Pons (tissue), 1 donor: ENCODE measurements around the gene LCK.
"Not testable (repeated sequence)": the region's sequence is repeated elsewhere in the genome, so short reads cannot be mapped to it uniquely, and the experiment has no call there.

Experiments used
- DNase-seq: peaks from one replicate; pipeline ENCODE4 v3.0.0-alpha.2; 2016; ENCODE audit warnings: low spot score

The LCK gene

DNA sequence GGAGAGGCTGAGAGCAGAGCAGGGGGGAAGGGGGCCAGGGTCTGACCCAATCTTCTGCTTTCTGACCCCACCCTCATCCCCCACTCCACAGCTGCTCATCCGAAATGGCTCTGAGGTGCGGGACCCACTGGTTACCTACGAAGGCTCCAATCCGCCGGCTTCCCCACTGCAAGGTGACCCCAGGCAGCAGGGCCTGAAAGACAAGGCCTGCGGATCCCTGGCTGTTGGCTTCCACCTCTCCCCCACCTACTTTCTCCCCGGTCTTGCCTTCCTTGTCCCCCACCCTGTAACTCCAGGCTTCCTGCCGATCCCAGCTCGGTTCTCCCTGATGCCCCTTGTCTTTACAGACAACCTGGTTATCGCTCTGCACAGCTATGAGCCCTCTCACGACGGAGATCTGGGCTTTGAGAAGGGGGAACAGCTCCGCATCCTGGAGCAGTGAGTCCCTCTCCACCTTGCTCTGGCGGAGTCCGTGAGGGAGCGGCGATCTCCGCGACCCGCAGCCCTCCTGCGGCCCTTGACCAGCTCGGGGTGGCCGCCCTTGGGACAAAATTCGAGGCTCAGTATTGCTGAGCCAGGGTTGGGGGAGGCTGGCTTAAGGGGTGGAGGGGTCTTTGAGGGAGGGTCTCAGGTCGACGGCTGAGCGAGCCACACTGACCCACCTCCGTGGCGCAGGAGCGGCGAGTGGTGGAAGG is 23.7 kb downstream of the LCK start:
- DNase-seq: no peak

DNA sequence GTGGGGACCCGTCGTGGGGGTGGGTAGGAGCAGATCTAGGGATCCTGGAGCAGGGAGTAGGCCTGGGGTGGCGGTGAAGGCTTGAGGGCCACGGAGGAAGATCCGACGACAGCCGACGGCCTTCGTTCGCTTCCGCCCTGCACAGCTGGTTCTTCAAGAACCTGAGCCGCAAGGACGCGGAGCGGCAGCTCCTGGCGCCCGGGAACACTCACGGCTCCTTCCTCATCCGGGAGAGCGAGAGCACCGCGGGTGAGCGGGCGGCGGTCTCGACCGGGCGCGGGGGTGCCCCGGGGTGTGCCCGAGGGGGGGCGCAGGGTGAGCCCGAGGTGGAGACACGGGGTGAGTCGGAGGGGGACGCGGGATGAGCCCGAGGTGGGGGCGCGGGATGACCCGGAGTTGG is 24.4 kb downstream of the LCK start:
- DNase-seq: no peak

DNA sequence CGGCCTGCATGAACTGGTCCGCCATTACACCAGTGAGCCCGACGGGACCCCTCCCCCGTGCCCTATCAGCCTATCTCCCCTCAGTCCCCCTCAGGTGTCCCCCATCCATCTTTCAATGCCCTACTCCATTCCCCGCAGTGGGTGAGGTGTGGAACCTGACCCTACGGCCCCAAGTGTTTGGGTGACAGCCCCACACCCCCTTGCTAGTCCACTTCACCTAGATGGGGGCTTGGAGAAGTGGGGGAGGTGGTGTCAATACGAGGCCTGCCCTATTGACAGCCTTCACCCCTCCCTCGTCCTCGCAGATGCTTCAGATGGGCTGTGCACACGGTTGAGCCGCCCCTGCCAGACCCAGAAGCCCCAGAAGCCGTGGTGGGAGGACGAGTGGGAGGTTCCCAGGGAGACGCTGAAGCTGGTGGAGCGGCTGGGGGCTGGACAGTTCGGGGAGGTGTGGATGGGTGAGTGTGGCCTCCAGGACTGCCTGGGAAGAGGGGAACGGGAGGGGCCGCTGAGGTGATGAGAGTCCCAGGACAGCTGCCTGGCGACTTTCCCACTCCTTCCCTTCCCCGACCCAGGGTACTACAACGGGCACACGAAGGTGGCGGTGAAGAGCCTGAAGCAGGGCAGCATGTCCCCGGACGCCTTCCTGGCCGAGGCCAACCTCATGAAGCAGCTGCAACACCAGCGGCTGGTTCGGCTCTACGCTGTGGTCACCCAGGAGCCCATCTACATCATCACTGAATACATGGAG is 25.1 kb downstream of the LCK start:
- no peak for DNase-seq

DNA sequence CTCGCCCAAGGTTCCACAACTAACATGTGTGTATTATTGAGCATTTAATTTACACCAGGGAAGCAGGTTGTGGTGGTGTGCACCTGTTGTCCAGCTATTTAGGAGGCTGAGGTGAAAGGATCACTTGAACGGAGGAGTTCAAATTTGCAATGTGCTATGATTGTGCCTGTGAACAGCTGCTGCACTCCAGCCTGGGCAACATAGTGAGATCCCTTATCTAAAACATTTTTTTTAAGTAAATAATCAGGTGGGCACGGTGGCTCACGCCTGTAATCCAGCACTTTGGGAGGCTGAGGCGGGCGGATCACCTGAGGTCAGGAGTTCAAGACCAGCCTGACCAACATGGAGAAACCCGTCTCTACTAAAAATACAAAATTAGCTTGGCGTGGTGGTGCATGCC is 33.7 kb downstream of the LCK start:
- not testable (repeated sequence) for DNase-seq

DNA sequence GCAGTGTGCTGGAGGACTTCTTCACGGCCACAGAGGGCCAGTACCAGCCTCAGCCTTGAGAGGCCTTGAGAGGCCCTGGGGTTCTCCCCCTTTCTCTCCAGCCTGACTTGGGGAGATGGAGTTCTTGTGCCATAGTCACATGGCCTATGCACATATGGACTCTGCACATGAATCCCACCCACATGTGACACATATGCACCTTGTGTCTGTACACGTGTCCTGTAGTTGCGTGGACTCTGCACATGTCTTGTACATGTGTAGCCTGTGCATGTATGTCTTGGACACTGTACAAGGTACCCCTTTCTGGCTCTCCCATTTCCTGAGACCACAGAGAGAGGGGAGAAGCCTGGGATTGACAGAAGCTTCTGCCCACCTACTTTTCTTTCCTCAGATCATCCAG is 34.6 kb downstream of the LCK start:
- no peak for DNase-seq

DNA sequence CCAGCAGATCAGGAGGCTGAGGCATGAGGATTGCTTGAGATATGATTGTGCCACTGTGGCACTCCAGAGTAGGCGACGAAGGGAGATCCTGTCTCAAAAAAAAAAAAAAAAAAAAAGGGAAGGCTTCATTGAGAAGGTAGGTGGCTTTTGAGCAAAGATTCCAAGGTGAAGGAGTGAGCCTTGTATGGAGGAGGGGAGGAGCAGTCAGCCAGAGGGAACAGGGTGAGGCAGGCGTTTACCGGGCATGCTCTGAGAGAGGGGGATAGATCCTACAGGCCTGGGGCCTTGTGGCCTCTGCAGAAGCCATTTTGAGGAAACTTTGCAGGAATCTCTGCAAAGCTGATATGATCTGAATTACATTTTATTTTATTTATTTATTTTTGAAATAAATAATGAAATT is 35.7 kb downstream of the LCK start:
- DNase-seq: no peak

DNA sequence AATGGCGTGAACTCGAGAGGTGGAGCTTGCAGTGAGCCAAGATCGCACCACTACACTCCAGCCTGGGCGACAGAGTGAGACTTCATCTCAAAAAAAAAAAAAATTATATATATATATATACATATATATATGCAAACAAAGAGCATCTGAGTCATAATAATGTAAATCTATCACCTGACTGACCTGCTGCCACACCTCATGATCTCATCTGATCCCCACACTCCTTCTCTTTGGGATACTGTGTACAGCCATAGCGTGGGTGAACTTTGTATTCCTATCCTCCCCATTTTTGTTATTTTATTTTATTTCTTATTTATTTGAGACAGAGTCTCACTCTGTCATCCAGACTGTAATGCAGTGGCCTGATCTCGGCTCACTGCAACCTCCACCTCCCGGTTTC is 38.2 kb downstream of the LCK start:
- DNase-seq: no peak

DNA sequence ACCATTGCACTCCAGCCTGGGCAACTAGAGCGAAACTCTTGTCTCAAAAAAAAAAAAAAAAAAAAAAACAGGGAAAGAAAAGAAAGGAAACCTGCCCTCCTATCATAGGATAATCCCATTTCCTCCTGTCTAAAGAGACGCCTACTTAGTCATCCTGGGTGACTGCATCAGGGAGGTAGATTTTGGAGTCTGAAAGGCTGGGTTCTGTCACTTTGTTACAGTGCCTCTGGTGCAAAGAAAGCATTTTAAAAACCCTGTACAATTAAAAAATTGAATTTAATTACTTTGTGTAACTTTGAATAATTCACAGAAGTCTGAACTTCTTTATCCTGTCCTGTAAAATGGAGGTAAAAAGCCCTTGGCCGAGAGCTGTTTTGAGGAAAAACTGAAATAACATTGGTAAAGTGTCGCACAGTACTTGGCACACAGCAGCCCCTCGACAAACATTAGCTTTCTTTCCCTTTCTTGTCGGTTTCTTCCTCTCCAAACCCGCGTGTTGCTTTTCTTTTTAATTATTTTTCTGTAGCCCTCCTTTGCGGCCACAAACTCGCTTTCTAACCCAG is 40.2 kb downstream of the LCK start:
- DNase-seq: no peak

DNA sequence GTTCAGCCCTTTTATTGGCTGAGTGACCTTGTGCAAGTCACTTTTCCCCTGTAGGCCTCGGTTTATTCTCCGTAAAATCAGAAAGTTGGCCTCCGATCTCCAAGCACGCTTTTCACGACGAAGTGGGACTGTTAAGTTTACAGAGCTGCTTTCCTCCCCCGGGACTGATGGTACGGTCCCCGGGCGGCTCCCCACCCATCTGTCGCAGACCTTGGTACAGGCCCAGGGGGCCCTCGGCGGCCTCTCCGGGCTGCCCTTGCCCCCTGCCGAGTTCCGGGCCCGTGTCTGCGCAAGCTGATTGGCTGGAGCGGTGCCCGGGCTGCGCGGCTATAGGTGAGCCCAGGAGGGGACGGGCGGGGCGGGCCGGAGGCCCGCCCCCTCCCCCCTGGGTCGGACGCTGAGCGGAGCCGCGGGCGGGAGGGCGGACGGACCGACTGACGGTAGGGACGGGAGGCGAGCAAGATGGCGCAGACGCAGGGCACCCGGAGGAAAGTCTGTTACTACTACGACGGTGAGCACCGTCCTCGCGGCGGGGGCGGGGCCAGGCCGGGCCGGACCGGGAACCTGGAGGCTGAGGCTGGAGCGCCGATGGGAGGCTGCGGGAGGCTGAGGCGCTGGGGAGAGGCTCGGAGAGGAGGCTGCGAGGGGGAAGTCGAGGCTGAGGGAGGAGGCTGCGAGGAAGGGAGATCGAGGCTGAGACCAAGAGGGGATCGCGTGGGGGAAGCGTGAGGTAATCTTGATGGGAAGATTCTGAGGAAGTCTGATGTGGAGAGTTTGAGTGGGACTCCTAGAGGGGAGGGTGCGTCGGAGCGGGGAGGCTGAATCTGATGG is 40.9 kb downstream of the LCK start, which contains the start of gene HDAC1:
TSS of gene HDAC1 (plus strand) at position 376 of the 831 bp plus-strand sequence. CDS start at position 463, 87 bp downstream.
- peak; percentile 84 for DNase-seq

DNA sequence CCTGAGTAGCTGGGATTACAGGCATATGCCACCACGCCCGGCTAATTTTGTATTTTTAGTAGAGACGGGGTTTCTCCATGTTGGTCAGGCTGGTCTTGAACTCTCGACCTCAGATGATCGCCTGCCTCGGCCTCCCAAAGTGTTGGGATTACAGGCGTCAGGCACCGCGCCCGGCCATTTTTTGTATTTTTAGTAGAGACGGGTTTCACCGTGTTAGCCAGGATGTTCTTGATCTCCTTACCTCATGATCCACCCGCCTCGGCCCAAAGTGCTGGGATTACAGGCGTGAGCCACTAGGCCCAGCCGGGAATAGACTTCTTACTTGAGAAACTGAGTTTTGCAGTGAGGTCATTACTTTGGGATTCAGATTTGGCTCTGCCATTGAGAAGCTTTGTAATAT is 47.1 kb downstream of the LCK start:
- DNase-seq: not testable (repeated sequence)

DNA sequence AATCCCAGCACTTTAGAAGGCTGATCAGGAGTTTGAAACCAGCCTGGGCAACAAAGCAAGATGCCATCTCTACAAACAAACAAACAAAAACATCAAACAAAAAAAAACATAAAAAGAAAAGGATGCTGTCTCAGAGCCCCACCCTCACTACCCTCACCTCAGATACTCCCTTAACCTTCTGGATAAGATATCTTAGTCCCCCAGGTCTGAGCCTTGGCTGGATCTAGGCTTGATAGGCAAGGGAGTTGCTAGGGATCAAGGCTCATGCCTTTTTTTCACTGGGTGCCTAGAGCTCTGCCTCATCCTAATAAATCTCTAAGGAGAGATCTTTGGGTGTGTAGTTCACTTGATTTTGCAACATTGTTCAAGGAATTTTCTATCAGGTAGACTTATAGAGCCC is 48.3 kb downstream of the LCK start:
- DNase-seq: no peak

DNA sequence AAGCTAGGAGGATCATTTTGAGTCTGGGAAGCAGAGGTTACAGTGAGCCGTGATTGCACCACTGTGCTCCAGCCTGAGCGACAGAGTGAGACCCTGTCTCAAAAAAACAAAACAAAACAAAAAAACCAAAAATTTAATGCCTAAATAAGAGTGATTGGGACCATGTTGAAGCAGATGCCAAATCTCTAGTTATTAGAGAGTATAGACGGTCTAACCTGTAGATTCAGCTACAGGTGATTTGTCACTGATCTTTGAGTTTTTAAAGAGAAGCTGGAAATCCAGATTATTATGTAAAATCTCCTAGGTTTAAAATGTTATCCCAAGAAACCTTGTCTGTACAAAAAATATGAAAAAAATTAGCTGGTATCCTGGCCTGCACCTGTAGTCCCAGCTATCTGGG is 52.3 kb downstream of the LCK start:
- no peak for DNase-seq

DNA sequence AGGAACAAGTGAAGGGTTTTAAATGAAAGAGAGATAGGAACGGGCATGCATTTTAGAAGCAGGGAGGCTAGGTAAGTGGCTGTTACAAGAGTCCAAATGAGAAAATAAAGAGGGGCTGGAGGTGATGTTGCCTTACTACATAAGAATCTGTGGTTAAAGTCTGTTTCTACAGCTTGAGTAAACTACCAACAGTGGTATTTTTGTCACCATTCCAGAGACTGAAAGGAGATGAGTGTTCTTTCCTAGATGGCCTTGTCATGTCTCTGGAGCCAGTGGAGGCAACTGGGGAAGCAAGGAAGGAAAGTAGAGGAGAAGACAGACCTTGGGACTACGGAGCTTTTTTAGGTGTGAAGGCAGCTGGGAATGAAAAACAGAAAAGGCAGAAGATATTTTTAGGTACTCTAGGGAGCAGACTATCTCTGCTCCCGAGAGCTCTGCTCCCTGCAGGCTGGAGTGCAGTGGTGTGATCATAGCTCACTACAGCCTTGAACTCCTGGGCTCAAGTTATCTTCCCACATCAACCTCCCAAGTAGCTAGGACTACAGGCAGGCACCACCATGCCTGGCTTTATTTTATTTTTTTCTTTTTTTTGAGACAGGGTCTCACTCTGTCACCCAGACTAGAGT is 53.0 kb downstream of the LCK start:
- no peak for DNase-seq

DNA sequence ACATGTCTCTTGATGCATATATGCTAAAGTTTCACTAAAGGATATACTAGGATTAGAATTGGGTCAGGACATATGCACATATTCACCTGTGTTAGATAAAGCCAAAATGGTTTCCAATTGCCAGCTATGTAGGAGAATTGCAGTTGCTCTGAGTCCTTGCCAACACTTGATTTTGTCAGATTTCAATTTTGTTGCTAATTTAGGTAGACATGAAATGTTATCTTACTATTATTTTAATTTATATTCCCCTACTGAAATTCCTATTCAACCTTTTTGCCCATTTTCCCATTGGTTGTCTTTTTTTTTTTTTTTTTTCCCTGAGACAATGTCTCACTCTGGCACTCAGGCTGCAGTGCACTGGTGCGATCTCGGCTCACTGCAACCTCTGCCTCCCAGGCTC is 54.2 kb downstream of the LCK start:
- no peak for DNase-seq

DNA sequence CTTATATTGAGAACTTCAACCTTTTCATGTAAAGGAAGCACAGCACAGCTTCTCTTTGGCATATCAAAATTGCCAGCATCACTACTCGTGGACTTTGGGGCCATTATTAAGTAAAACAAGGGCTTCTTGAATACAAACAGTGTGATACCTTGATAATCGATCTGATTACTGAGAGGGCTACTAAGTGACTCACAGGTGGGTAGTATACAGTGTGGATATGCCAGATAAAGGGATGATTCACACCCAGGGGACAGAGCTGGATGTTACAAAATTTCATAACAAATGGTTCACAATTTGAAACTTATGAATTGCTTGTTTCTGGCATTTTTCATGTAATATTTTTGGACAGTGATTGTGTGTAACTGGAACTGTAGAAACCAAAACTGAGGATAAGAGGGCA is 56.3 kb downstream of the LCK start:
- no peak for DNase-seq

DNA sequence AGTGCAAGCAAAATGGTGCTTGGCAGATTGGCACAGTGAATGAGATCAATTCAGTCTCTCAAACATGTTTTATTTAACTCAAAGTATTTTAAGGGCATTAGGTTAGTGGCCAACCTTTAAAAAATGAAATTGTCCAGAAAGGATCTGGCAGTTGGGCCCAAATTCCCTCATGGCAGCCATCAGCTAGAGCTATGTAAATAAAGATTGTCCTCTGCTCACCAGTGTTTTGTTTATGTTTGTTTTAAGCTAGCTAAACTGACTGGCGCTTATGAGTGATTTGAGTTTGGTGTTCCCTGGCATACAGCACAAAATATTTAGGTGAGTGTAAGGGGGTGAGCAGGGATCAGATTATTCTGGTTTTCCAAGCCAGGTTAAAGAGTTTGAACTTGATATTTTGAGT is 58.9 kb downstream of the LCK start:
- no peak for DNase-seq

DNA sequence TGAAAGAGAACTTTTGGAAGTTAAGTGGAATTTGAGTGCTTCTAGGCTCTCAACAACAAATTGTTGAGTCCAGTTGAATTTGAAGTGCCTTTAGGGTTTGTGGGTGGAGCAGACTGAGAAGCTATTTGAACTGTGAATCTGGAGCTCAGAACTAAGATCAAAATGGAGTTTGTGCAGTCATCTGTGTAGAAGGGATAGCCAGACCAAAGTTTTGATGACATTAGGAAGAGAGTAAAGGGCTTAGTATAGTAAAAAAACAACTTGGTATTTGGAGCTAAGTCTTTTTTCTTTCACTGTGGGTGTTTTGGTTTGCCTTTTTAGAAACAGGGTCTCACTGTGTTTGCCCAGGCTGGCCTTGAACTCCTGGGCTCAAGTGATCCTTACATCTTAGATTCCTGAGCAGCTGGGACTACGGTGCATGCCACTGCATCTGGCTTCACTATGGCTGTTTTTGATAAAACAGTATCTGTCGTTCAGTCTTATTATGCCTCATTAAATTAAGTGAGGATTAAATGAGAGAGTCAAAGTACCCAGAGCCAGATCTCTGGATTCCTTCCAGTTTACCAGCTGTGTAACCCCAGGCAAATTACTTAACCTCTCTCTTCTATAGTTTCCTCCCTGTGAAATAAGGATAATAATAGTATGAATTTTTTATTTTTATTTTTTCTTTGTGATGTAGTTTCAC is 60.8 kb downstream of the LCK start:
- DNase-seq: no peak

DNA sequence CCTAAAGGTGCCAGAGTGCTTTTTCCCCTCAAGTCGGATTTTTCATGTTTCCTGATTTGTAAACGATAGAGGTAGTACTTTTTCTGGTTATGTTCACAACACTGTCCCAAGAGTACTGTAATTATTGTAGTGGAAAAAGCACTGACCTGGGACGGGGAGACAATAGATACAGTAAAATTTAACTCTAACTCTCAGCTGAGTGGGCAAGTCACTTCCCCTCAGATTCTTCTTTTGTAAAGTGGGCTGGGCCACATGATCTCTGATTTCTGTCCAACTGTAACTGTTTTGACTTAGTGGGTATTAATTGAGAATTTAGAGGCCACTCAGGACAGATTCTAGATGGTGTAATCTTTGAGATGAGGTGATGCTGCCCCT is 65.8 kb downstream of the LCK start:
- no peak for DNase-seq

DNA sequence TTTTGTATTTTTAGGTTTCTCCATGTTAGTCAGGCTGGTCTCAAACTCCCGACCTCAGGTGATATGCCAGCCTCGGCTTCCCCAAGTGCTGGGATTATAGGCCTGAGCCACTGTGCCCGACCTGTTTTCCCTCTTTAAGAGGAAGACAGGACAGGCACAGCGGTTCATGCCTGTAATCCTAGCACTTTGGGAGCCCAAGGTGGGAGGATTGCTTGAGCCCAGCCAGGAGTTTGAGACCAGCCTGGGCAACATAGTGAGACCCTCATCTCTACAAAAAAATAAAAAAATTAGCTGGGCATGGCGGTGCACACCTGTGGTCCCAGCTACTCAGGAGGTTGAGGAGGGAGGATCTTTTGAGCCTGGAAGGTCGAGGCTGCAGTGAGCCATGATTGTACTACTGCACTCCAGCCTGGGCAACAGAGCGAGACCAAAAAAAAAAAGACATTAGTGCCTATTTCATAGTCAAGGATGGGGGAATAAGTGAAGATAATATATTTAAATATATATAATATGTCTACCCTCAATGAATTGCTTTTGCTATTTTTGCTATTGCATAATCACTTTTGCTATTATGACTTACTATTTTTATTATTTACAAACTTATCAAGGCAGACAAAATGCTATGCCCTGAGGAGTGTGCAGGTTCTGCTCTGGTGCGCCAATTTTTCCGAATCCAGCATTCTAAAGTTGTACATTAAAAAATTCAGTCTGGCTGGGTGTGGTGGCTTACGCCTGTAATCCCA is 67.2 kb downstream of the LCK start:
- DNase-seq: no peak

DNA sequence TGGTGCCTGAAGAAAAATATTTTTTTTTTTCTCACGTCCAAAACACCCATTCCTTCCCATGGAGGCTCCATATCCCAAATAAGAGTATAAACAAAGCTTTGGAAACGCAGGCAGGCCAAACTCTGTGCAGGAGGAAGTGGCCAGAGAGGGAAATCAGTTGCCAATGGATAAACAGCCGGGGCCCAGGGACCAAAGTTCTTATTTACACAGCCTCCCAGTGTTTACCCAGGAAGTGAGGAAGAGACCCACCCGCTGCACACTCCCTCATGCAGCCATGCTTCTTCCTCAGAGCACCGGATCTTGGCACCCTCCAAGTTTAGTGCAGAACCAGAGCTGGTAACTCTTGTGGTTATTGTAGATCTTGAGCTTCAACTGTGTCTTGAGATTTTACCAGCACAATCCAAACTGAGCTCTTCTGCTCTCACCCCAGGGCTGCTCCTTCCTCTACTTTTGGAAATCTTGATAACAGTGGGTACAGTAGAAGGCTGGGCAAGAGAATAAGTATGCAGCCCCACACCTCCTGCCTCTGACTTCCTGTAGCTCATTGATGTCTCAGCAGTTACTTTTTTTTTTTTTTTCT is 70.7 kb downstream of the LCK start:
- DNase-seq: no peak
